Tibial nerve (tissue), 4 donors: ENCODE measurements around the gene C6orf15. TPM values are rescaled to one million over a fixed set of nuclear protein-coding genes. Genes with fewer than 3 reads are reported as not detected.
A peak's percentile ranks its signal among the peaks of the same experiment; 100 is the strongest.

Experiments
- DNase-seq, 2 donors: peaks; one replicate each; pipeline ENCODE4 v3.0.0-alpha.2; 2019; ENCODE audit warnings: low spot score in 2 of 2
- H3K27ac ChIP-seq, 4 donors: fragments of 200-600 bp; sonication (generic) in 3 of 4; one replicate each; pipeline ENCODE4 v1.5.1; 2017 to 2019; ENCODE audit warnings: mild to moderate bottlenecking in 1 of 4
- H3K27me3 ChIP-seq, 2 donors: fragments of 200-600 bp; sonication (generic) in 1 of 2; one replicate each; pipeline versions ENCODE4 v1.5.1 to v1.6.0; 2017 to 2019
- H3K36me3 ChIP-seq, 3 donors: fragments of 200-600 bp; sonication (generic); one replicate each; pipeline ENCODE4 v1.5.1; 2018 to 2019
- H3K4me1 ChIP-seq, 4 donors: fragments of 200-600 bp; sonication (generic) in 3 of 4; one replicate each; pipeline ENCODE4 v1.5.1; 2017 to 2019
- H3K4me3 ChIP-seq, 4 donors: fragments of 200-600 bp; sonication (generic) in 3 of 4; one replicate each; pipeline ENCODE4 v1.5.1; 2017 to 2019; ENCODE audit warnings: mild to moderate bottlenecking in 1 of 4, moderate library complexity in 1 of 4
- H3K9me3 ChIP-seq, 4 donors: fragments of 200-600 bp; sonication (generic) in 3 of 4; one replicate each; pipeline ENCODE4 v1.5.1; 2017 to 2019
- EP300 ChIP-seq, 2 donors: sonication (generic); formaldehyde crosslinking; IDR thresholded peaks; one replicate each; pipeline ENCODE4 v1.6.1; 2017; ENCODE audit warnings: antibody characterized with exemption in 2 of 2, mild to moderate bottlenecking in 1 of 2
- POLR2A ChIP-seq, 2 donors: fragments of 450-650 bp; IDR thresholded peaks; one replicate each; pipeline ENCODE4 v1.6.1; 2017; ENCODE audit warnings: antibody characterized with exemption in 2 of 2, mild to moderate bottlenecking in 2 of 2, moderate library complexity in 2 of 2
- WGBS, 2 donors: methylation state at CpG; one replicate each; pipeline ENCODE4 v1.1.5; 2018; 5-methylcytosine and 5-hydroxymethylcytosine counted together
- total RNA-seq, 4 donors: library from RNA; depleted of rRNA; stranded (reverse); fragments of >200 nt; gene quantifications; one replicate each; pipeline ENCODE4 v1.1.0, GENCODE V29; 2016
- TF ChIP-seq, protein P1 (sequence below), 5 experiments: fragments of 200-600 bp in 3 of 5; fragments of 450-650 bp in 2 of 5; sonication (generic) in 3 of 5; IDR thresholded peaks; one replicate each; pipeline ENCODE4 v1.5.1; 2016 to 2019; ENCODE audit warnings: antibody characterized with exemption in 5 of 5, mild to moderate bottlenecking in 3 of 5, moderate library complexity in 2 of 5

Gene C6orf15
- total RNA-seq, 4 donors from 2014 or later, result not detected

DNA sequence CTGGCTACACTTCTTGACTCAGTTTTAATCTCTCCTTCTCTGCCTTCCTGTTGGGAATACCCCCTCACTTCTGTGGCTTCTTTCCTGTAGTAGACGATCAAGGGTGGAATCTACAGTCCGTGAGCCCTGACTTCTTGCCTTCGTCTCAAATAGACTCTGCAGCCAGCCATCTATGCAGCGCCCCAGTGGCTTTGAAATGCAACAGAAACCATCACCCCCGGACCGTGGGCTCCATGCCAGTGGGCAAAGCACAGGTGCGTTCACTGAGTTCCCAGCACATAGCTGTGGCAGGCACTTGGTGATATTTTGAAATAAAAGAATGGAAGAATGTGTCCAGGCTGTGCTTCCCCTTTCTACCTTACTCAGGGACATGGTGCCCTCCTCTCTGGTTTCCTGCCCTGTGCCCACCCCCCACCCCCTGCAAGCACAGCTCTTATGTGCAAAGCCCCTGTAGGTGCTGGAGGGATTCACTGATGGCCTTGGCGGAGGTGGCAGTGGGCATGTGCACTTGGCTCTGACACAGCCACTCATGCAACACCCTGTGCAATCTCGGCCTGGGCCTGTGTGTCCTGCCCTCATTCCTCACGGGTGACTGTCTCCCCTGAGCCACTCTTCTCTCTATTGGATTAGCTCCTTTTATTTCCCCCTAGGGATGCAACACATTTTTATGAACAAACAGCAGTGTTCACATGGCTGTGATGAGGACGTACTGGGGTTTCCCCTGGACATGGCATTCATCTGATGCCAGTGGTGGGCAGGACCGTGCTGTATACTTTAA is 13.4 kb upstream of the C6orf15 start:
- WGBS, 2 donors, result 64 to 70% methylated on average over 12 of the region's 12 CpGs
- H3K36me3 ChIP-seq, result no peaks in the 10 kb centered on the region
- no peaks in the 10 kb centered on the region for H3K27me3 ChIP-seq
- no peak for DNase-seq
- H3K4me1 ChIP-seq, result peaks cover 0 to 21% (median 0%) of the 10 kb centered on the region in 4 donors
- H3K4me3 ChIP-seq, result no peak overlapping the region
- TF ChIP-seq, protein P1, sequence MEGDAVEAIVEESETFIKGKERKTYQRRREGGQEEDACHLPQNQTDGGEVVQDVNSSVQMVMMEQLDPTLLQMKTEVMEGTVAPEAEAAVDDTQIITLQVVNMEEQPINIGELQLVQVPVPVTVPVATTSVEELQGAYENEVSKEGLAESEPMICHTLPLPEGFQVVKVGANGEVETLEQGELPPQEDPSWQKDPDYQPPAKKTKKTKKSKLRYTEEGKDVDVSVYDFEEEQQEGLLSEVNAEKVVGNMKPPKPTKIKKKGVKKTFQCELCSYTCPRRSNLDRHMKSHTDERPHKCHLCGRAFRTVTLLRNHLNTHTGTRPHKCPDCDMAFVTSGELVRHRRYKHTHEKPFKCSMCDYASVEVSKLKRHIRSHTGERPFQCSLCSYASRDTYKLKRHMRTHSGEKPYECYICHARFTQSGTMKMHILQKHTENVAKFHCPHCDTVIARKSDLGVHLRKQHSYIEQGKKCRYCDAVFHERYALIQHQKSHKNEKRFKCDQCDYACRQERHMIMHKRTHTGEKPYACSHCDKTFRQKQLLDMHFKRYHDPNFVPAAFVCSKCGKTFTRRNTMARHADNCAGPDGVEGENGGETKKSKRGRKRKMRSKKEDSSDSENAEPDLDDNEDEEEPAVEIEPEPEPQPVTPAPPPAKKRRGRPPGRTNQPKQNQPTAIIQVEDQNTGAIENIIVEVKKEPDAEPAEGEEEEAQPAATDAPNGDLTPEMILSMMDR (IDR thresholded peaks at IDR 0.05), result no peak
- no peak for TF ChIP-seq EP300 (IDR thresholded peaks at IDR 0.05)
- TF ChIP-seq POLR2A (IDR thresholded peaks at IDR 0.05), result no peak
- no peak overlapping the region for H3K27ac ChIP-seq
- no peaks in the 10 kb centered on the region for H3K9me3 ChIP-seq

DNA sequence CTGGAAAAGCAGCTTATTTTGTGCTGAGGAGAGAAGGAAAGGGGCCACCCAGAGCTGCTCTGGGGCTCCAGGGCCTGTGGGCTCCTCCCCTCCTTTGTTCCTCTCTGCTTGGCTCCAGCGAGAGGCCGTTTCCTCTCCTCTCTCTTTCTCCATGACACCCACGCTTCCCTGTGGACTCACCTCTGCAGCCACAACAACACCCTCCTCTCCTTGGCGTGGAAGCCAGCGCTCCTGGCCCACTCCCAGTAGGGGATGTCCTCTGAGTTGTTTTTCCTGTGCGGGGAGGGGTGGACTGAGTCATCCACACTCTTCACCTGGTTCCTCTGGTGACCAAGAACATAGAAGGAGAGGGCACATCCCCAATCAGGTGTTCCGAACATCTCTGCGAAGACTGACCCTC is 12.8 kb upstream of the C6orf15 start:
- peaks cover 0 to 21% (median 0%) of the 10 kb centered on the region in 4 donors for H3K4me1 ChIP-seq
- no peak for DNase-seq
- TF ChIP-seq EP300 (IDR thresholded peaks at IDR 0.05) (no peak), POLR2A (IDR thresholded peaks at IDR 0.05) (no peak)
- TF ChIP-seq, protein P1 (IDR thresholded peaks at IDR 0.05), result no peak
- H3K9me3 ChIP-seq, result no peaks in the 10 kb centered on the region
- H3K27me3 ChIP-seq, result no peaks in the 10 kb centered on the region
- H3K4me3 ChIP-seq, result no peak overlapping the region
- no peaks in the 10 kb centered on the region for H3K36me3 ChIP-seq
- peak overlapping the region in 1 of 4 donors; percentile 41 for H3K27ac ChIP-seq
- 46 to 54% methylated on average over 8 of the region's 8 CpGs for WGBS, 2 donors

DNA sequence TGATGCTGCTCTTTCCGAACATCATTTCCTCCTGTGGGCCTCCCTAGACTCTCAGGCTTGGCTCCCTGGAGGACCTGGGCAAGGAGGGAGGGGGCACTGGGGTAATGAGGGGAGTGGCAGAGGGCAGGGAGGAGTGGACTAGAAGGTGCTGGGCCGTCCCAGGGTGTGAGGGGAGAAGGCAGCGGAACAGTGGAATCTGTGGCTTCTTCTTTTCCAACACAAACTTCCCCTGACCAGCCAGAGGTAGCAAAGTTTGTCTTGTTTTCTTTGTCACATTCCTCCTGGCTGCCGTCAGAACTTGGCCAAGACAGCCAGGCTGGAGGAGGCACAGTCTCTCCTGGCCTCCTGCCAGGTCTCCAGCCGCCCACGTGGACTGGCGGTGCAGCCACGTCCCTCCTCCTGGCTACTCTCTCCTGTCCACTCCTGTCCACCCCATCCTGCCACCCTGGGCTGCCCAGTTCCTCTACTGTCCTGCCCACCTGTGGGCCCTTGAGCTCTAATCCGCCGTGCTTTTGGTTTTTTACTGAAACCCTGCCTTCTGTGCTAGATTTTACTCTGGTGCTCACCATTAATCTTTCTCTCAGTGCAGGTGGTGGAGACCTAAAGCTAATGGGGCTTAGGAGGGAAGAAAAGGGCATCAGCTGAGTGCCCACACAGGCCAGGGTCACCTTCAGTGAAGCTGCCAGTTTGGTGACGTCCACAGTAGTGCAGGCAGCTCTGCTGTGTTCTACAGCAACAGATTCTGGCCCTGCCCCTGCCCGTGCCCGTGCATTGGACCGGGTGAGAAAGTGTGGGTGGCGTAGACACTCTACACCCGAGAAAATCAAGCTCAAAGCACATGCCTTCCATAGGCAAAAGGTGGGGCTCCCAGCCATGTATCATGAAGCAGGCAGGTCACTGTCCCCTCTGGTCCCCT is 10.7 kb upstream of the C6orf15 start:
- no peaks in the 10 kb centered on the region for H3K36me3 ChIP-seq
- H3K27ac ChIP-seq, result no peak overlapping the region
- no peak overlapping the region for H3K4me3 ChIP-seq
- peak in 1 of 2 donors; percentile 51 for DNase-seq
- TF ChIP-seq EP300 (IDR thresholded peaks at IDR 0.05) (no peak), POLR2A (IDR thresholded peaks at IDR 0.05) (no peak)
- TF ChIP-seq, protein P1 (IDR thresholded peaks at IDR 0.05), result no peak
- no peaks in the 10 kb centered on the region for H3K27me3 ChIP-seq
- WGBS, 2 donors, result 24 to 42% methylated on average over 15 to 16 of the region's 16 CpGs
- H3K4me1 ChIP-seq, result peaks cover 0 to 22% (median 0%) of the 10 kb centered on the region in 4 donors
- H3K9me3 ChIP-seq, result no peaks in the 10 kb centered on the region

DNA sequence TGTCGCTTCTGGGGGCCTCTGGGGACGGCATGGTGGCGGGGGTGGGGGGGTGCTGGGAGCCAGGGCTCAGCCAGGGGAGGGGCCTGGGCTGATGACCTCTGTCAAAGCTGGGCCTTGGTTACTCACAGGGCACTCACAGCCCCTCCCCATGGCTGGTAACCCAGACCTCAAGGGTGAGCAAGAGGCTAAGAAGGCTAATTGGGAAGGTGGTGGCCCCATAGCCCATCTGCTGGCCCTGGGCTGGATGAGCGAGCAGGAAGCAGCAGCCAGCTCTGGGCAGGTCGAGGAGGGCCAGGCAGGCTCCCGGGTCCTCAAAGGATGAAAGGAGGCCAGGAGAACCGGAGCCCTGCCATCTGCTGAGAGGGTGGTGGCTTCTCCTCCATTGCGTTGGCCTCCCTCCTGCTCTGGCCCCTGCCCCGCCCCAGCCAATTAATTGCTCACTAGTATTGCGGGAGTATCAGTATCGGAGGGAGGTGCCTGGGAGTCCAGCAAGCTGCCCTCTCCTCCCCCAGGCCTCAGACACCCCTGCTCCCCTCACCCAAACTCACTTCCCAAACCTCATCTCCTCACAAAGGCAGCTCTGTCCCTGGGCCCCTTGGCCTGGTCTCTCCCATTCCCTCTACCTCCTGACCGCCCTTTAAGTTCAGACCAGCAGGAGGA is 8.9 kb upstream of the C6orf15 start:
- Histone ChIP-seq H3K27me3 (no peaks in the 10 kb centered on the region), H3K9me3 (no peaks in the 10 kb centered on the region), H3K27ac (no peak overlapping the region), H3K4me1 (peaks cover 0 to 37% (median 0%) of the 10 kb centered on the region in 4 donors), H3K4me3 (no peak overlapping the region), H3K36me3 (no peaks in the 10 kb centered on the region)
- WGBS, 2 donors, result 81 to 87% methylated on average over 9 to 12 of the region's 12 CpGs
- TF ChIP-seq EP300 (IDR thresholded peaks at IDR 0.05), result no peak
- TF ChIP-seq, protein P1 (IDR thresholded peaks at IDR 0.05), result no peak
- no peak for TF ChIP-seq POLR2A (IDR thresholded peaks at IDR 0.05)
- DNase-seq, result no peak
